Neutrophil (primary cell): ENCODE data around the gene KIF25.

Source experiments
- H3K27ac ChIP-seq: fragments of 200-600 bp; sonication (generic); 2 replicates; pipeline ENCODE4 v1.5.1; 2016; ENCODE audit warnings: mild to moderate bottlenecking, moderate library complexity
- H3K27me3 ChIP-seq: fragments of 200-600 bp; sonication (generic); 2 replicates; pipeline ENCODE4 v1.6.0; 2016; ENCODE audit warnings: mild to moderate bottlenecking
- H3K36me3 ChIP-seq: fragments of 200-600 bp; sonication (generic); 2 replicates; pipeline ENCODE4 v1.5.1; 2017
- H3K4me1 ChIP-seq, 2 experiments: fragments of 200-600 bp in 1 of 2; sonication (generic) in 1 of 2; 1 replicate in 1 of 2; 2 replicates in 1 of 2; pipeline versions ENCODE4 v1.5.1 to v1.6.1; 2013 to 2016; ENCODE audit warnings: low read depth in 1 of 2, low read length in 1 of 2, mild to moderate bottlenecking in 1 of 2, moderate library complexity in 1 of 2; ENCODE audit not compliant: control insufficient read depth in 1 of 2, insufficient read depth in 1 of 2
- H3K4me3 ChIP-seq, 2 experiments: fragments of 200-600 bp in 1 of 2; sonication (generic) in 1 of 2; 1 replicate in 1 of 2; 2 replicates in 1 of 2; pipeline ENCODE4 v1.5.1; 2013 to 2016; ENCODE audit warnings: low read depth in 1 of 2, low read length in 1 of 2, mild to moderate bottlenecking in 1 of 2, moderate library complexity in 1 of 2
- H3K9me3 ChIP-seq: fragments of 200-600 bp; sonication (generic); 2 replicates; pipeline ENCODE4 v1.5.1; 2016
- CTCF ChIP-seq: fragments of 200-600 bp; sonication (generic); IDR thresholded peaks from 2 replicates; pipeline ENCODE4 v1.5.1; 2016; ENCODE audit warnings: antibody characterized with exemption

KIF25 gene

GRCh38 chr6:167968091-167968490 is 29.4 kb upstream of the KIF25 start:
- Histone ChIP-seq H3K27me3 (no peaks in the 10 kb centered on the region), H3K27ac (no peak overlapping the region), H3K4me1 (no peaks in the 10 kb centered on the region), H3K36me3 (no peaks in the 10 kb centered on the region), H3K9me3 (no peaks in the 10 kb centered on the region), H3K4me3 (no peak overlapping the region)
- no peak for TF ChIP-seq CTCF

- Histone ChIP-seq H3K27ac (no peak overlapping the region), H3K36me3 (no peaks in the 10 kb centered on the region), H3K9me3 (no peaks in the 10 kb centered on the region), H3K27me3 (no peaks in the 10 kb centered on the region), H3K4me1 (no peaks in the 10 kb centered on the region), H3K4me3 (no peak overlapping the region)
- no peak for TF ChIP-seq CTCF
Measured at GRCh38 chr6:167970230-167970629, 27.2 kb upstream of the KIF25 start.

GRCh38 chr6:167972193-167972592 is 25.3 kb upstream of the KIF25 start:
- Histone ChIP-seq H3K9me3 (no peaks in the 10 kb centered on the region), H3K27ac (no peak overlapping the region), H3K27me3 (no peaks in the 10 kb centered on the region), H3K4me1 (no peaks in the 10 kb centered on the region), H3K4me3 (no peak overlapping the region), H3K36me3 (no peaks in the 10 kb centered on the region)
- TF ChIP-seq CTCF: no peak

GRCh38 chr6:167973148-167973885 is 24.2 kb upstream of the KIF25 start:
- Histone ChIP-seq H3K36me3 (no peaks in the 10 kb centered on the region), H3K9me3 (no peaks in the 10 kb centered on the region), H3K27ac (no peak overlapping the region), H3K4me1 (no peaks in the 10 kb centered on the region), H3K27me3 (no peaks in the 10 kb centered on the region), H3K4me3 (no peak overlapping the region)
- no peak for TF ChIP-seq CTCF

GRCh38 chr6:167974640-167975344 is 22.7 kb upstream of the KIF25 start:
- Histone ChIP-seq H3K4me3 (no peak overlapping the region), H3K27ac (no peak overlapping the region), H3K9me3 (no peaks in the 10 kb centered on the region), H3K27me3 (no peaks in the 10 kb centered on the region), H3K36me3 (no peaks in the 10 kb centered on the region), H3K4me1 (no peaks in the 10 kb centered on the region)
- no peak for TF ChIP-seq CTCF
